Fibroblast of villous mesenchyme (primary cell): Measurements from ENCODE around the gene ADGRB2. TPM values are rescaled to one million over a fixed set of nuclear protein-coding genes. Genes with fewer than 3 reads are reported as not detected.

Experiments
- DNase-seq: peaks from one replicate; pipeline ENCODE4 v3.0.0-alpha.2; 2010; ENCODE audit warnings: low read depth
- H3K4me3 ChIP-seq: 2 replicates; pipeline ENCODE4 v1.5.1; 2011; ENCODE audit warnings: low read depth, mild to moderate bottlenecking, low read length
- CTCF ChIP-seq: IDR thresholded peaks from 2 replicates; pipeline ENCODE4 v1.5.1; 2012; ENCODE audit warnings: low read depth, mild to moderate bottlenecking, low read length; ENCODE audit not compliant: insufficient read depth
- total RNA-seq: library from RNA; depleted of rRNA; stranded (reverse); fragments of >200 nt; gene quantifications from 2 replicates; pipeline ENCODE4 v1.2.3, GENCODE V29; 2012

The ADGRB2 gene
- total RNA-seq, 1 donor, result 14.2 TPM

GRCh38 chr1:31687601-31688000 lies 76.5 kb downstream of the ADGRB2 start:
- DNase-seq, result no peak
- TF ChIP-seq CTCF, result no peak
- no peak overlapping the region for H3K4me3 ChIP-seq

GRCh38 chr1:31685795-31686194 lies 78.3 kb downstream of the ADGRB2 start:
- DNase-seq, result no peak
- H3K4me3 ChIP-seq, result no peak overlapping the region
- no peak for TF ChIP-seq CTCF

GRCh38 chr1:31683997-31684396 lies 80.1 kb downstream of the ADGRB2 start:
- peak; percentile 35 for TF ChIP-seq CTCF
- no peak for DNase-seq

GRCh38 chr1:31681415-31681814 lies 82.7 kb downstream of the ADGRB2 start:
- H3K4me3 ChIP-seq, result no peak overlapping the region
- TF ChIP-seq CTCF, result no peak
- DNase-seq, result no peak

More at GRCh38 chr1:31683997-31684396, 80.1 kb downstream of the ADGRB2 start:
- H3K4me3 ChIP-seq, result no peak overlapping the region

- TF ChIP-seq CTCF, result no peak
- no peak for DNase-seq
Measured at GRCh38 chr1:31679676-31680230, 84.4 kb downstream of the ADGRB2 start.

GRCh38 chr1:31679091-31679490 lies 85.0 kb downstream of the ADGRB2 start:
- H3K4me3 ChIP-seq, result no peak overlapping the region
- no peak for DNase-seq
- TF ChIP-seq CTCF, result no peak

More at GRCh38 chr1:31679676-31680230, 84.4 kb downstream of the ADGRB2 start:
- no peak overlapping the region for H3K4me3 ChIP-seq

- no peak for TF ChIP-seq CTCF
- DNase-seq, result no peak
- H3K4me3 ChIP-seq, result no peak overlapping the region
Measured at GRCh38 chr1:31678681-31679080, 85.5 kb downstream of the ADGRB2 start.
